HepG2 (cell line): Measurements from ENCODE around the gene P3H4. TPM values are rescaled to one million over a fixed set of nuclear protein-coding genes. Genes with fewer than 3 reads are reported as not detected.

Experiments used
- CAMTA2 ChIP-seq: sonication (generic); formaldehyde crosslinking; IDR thresholded peaks from 2 replicates; pipeline ENCODE4 v1.4.0; 2020; ENCODE audit warnings: mild to moderate bottlenecking, missing genetic modification reagents, borderline replicate concordance
- CEBPB ChIP-seq: IDR thresholded peaks from 2 replicates; pipeline ENCODE4 v1.6.1; 2011; ENCODE audit warnings: low read depth, low read length, improper control_type of control experiment, borderline replicate concordance
- FOSL1 ChIP-seq: sonication (generic); formaldehyde crosslinking; IDR thresholded peaks from 2 replicates; pipeline ENCODE4 v1.9.0; 2021; ENCODE audit warnings: missing genetic modification reagents, borderline replicate concordance
- GTF3A ChIP-seq: sonication (generic); formaldehyde crosslinking; conservative IDR thresholded peaks from 2 replicates; pipeline ENCODE4 v1.4.0; 2020; ENCODE audit warnings: mild to moderate bottlenecking, missing genetic modification reagents
- HIVEP1 ChIP-seq: sonication (generic); formaldehyde crosslinking; IDR thresholded peaks from 2 replicates; pipeline ENCODE4 v1.4.0; 2020; ENCODE audit warnings: mild to moderate bottlenecking, missing genetic modification reagents
- HNRNPH1 ChIP-seq: fragments of 200-400 bp; formaldehyde crosslinking; optimal IDR thresholded peaks from 2 replicates; pipeline ENCODE3; 2017; ENCODE audit warnings: mild to moderate bottlenecking, low read depth, low read length
- KLF16 ChIP-seq, 2 experiments: sonication (generic) in 1 of 2; formaldehyde crosslinking in 1 of 2; IDR thresholded peaks; 2 replicates each; pipeline versions ENCODE4 v1.6.1 to v1.8.0; 2016 to 2023; ENCODE audit warnings: missing genetic modification reagents in 2 of 2, missing compliant biosample characterization in 1 of 2
- MEIS2 ChIP-seq: sonication (generic); formaldehyde crosslinking; IDR thresholded peaks from 2 replicates; pipeline ENCODE4 v1.9.0; 2021; ENCODE audit warnings: mild to moderate bottlenecking, missing genetic modification reagents
- MYPOP ChIP-seq: sonication (generic); formaldehyde crosslinking; IDR thresholded peaks from 2 replicates; pipeline ENCODE4 v1.8.1; 2023; ENCODE audit warnings: mild to moderate bottlenecking, moderate library complexity, missing genetic modification reagents
- NFIB ChIP-seq: sonication (generic); formaldehyde crosslinking; IDR thresholded peaks from 2 replicates; pipeline ENCODE4 v1.9.0; 2021; ENCODE audit warnings: missing genetic modification reagents, mild to moderate bottlenecking, borderline replicate concordance
- NFKBIZ ChIP-seq: IDR thresholded peaks from 2 replicates; pipeline ENCODE4 v1.6.1; 2018; ENCODE audit warnings: missing genetic modification reagents, missing compliant biosample characterization
- POLR2A ChIP-seq, 2 experiments: IDR thresholded peaks; 2 replicates each; pipeline ENCODE4 v1.6.1; 2011; ENCODE audit warnings: low read depth in 2 of 2, low read length in 2 of 2, mild to moderate bottlenecking in 1 of 2, moderate library complexity in 1 of 2; ENCODE audit not compliant: insufficient read depth in 1 of 2
- PPARG ChIP-seq: conservative IDR thresholded peaks from 2 replicates; pipeline ENCODE4 v1.6.1; 2016; ENCODE audit warnings: missing biosample characterization, missing genetic modification reagents
- ZFP62 ChIP-seq: sonication (generic); formaldehyde crosslinking; IDR thresholded peaks from 2 replicates; pipeline ENCODE4 v1.4.0; 2020; ENCODE audit warnings: missing genetic modification reagents
- ZNF263 ChIP-seq: sonication (generic); formaldehyde crosslinking; IDR thresholded peaks from 2 replicates; pipeline ENCODE4 v1.4.0; 2020; ENCODE audit warnings: missing genetic modification reagents
- ZNF292 ChIP-seq: sonication (generic); formaldehyde crosslinking; IDR thresholded peaks from 2 replicates; pipeline ENCODE4 v1.8.1; 2022; ENCODE audit warnings: mild to moderate bottlenecking, low read depth, missing genetic modification reagents, borderline replicate concordance
- ZNF431 ChIP-seq: sonication (generic); formaldehyde crosslinking; IDR thresholded peaks from 2 replicates; pipeline ENCODE4 v1.9.0; 2022; ENCODE audit warnings: missing genetic modification reagents, low read depth, mild to moderate bottlenecking, borderline replicate concordance
- ZNF432 ChIP-seq: sonication (generic); formaldehyde crosslinking; IDR thresholded peaks from 2 replicates; pipeline ENCODE4 v1.5.0; 2020; ENCODE audit warnings: missing genetic modification reagents, mild to moderate bottlenecking, borderline replicate concordance
- ZNF598 ChIP-seq: sonication (generic); formaldehyde crosslinking; IDR thresholded peaks from 2 replicates; pipeline ENCODE4 v1.5.1; 2020; ENCODE audit warnings: mild to moderate bottlenecking, missing genetic modification reagents, borderline replicate concordance
- ZNF619 ChIP-seq: sonication (generic); formaldehyde crosslinking; IDR thresholded peaks from 2 replicates; pipeline ENCODE4 v1.4.0; 2020; ENCODE audit warnings: mild to moderate bottlenecking, missing genetic modification reagents
- ZNF670 ChIP-seq: sonication (generic); formaldehyde crosslinking; IDR thresholded peaks from 2 replicates; pipeline ENCODE4 v1.8.0; 2022; ENCODE audit warnings: mild to moderate bottlenecking, missing genetic modification reagents, borderline replicate concordance
- ZNF709 ChIP-seq: sonication (generic); formaldehyde crosslinking; IDR thresholded peaks from 2 replicates; pipeline ENCODE4 v1.5.0; 2020; ENCODE audit warnings: mild to moderate bottlenecking, missing genetic modification reagents
- polyA plus RNA-seq, 8 experiments: library from polyadenylated mRNA; depleted of rRNA in 3 of 8; stranded (reverse) in 7 of 8; unstranded in 1 of 8; fragments of >200 nt; fragmentation: Illumina TruSeq in 4 of 8; extraction: Trizol in 4 of 8; gene quantifications; 2 replicates each; pipeline versions ENCODE4 v1.2.1 to v1.2.3, GENCODE V29; 2011 to 2016; ENCODE audit warnings: low read depth in 4 of 8, missing spikeins in 1 of 8, mixed read lengths in 1 of 8; ENCODE audit not compliant: insufficient read depth in 1 of 8
- total RNA-seq, 5 experiments: library from RNA; depleted of rRNA; stranded (reverse); fragments of >200 nt; fragmentation: Illumina TruSeq; extraction: Trizol; gene quantifications; 2 replicates each; pipeline ENCODE4 v1.2.3, GENCODE V29; 2016; ENCODE audit warnings: low read depth in 1 of 5
- TF ChIP-seq, protein P1 (sequence below): sonication (generic); formaldehyde crosslinking; IDR thresholded peaks from 2 replicates; pipeline ENCODE4 v1.4.0; 2020; ENCODE audit warnings: missing genetic modification reagents
- TF ChIP-seq, protein P2 (sequence below): IDR thresholded peaks from 2 replicates; pipeline ENCODE4 v1.6.1; 2012; ENCODE audit warnings: low read depth, low read length, improper control_type of control experiment
- TF ChIP-seq, protein P3 (sequence below): sonication (generic); formaldehyde crosslinking; IDR thresholded peaks from 2 replicates; pipeline ENCODE4 v1.8.0; 2022; ENCODE audit warnings: mild to moderate bottlenecking, missing genetic modification reagents, borderline replicate concordance

P3H4 gene
- total and polyA plus RNA-seq, 2 of the 13 experiments (the other 11 are each of a cell fraction or from before 2014, with no cell fraction given), result 37.1 to 50.6 TPM

- TF ChIP-seq HNRNPH1 (no peak), MYPOP (CRISPR knock-in tag) (no peak), KLF16 (CRISPR knock-in tag; IDR thresholded peaks at IDR 0.05) (no peak), ZNF432 (CRISPR knock-in tag) (no peak), HIVEP1 (CRISPR knock-in tag) (no peak), POLR2A (IDR thresholded peaks at IDR 0.05; ENCODE audit: insufficient read depth in 1 of 2, low read depth in 2 of 2, low read length in 2 of 2) (0 out of 4 replicates have a peak, but pooled peaks of 1 of the 2 experiments have one; percentile 12), CEBPB (no peak), ZNF598 (CRISPR knock-in tag) (peak; percentile 23; the same call in 1 of the 2 replicates), ZFP62 (CRISPR knock-in tag) (no peak), ZNF263 (CRISPR knock-in tag) (no peak), CAMTA2 (CRISPR knock-in tag) (no peak), MEIS2 (CRISPR knock-in tag) (no peak), PPARG (CRISPR knock-in tag) (no peak), GTF3A (CRISPR knock-in tag) (no peak), ZNF670 (CRISPR knock-in tag) (no peak), ZNF619 (CRISPR knock-in tag) (no peak), ZNF709 (CRISPR knock-in tag) (0 out of 2 replicates have a peak, but pooled peaks have one; percentile 76), ZNF292 (CRISPR knock-in tag) (no peak), FOSL1 (CRISPR knock-in tag) (no peak), NFKBIZ (CRISPR knock-in tag) (no peak), ZNF431 (CRISPR knock-in tag) (0 out of 2 replicates have a peak, but pooled peaks have one; percentile 3), NFIB (CRISPR knock-in tag) (no peak)
- TF ChIP-seq, protein P1, sequence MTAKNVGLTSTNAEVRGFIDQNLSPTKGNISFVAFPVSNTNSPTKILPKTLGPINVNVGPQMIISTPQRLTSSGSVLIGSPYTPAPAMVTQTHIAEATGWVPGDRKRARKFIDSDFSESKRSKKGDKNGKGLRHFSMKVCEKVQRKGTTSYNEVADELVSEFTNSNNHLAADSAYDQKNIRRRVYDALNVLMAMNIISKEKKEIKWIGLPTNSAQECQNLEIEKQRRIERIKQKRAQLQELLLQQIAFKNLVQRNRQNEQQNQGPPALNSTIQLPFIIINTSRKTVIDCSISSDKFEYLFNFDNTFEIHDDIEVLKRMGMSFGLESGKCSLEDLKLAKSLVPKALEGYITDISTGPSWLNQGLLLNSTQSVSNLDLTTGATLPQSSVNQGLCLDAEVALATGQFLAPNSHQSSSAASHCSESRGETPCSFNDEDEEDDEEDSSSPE (CRISPR knock-in tag), result no peak
- TF ChIP-seq, protein P2, sequence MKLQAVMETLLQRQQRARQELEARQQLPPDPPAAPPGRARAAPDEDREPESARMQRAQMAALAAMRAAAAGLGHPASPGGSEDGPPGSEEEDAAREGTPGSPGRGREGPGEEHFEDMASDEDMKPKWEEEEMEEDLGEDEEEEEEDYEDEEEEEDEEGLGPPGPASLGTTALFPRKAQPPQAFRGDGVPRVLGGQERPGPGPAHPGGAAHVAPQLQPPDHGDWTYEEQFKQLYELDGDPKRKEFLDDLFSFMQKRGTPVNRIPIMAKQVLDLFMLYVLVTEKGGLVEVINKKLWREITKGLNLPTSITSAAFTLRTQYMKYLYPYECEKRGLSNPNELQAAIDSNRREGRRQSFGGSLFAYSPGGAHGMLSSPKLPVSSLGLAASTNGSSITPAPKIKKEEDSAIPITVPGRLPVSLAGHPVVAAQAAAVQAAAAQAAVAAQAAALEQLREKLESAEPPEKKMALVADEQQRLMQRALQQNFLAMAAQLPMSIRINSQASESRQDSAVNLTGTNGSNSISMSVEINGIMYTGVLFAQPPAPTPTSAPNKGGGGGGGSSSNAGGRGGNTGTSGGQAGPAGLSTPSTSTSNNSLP, result no peak
- TF ChIP-seq, protein P3, sequence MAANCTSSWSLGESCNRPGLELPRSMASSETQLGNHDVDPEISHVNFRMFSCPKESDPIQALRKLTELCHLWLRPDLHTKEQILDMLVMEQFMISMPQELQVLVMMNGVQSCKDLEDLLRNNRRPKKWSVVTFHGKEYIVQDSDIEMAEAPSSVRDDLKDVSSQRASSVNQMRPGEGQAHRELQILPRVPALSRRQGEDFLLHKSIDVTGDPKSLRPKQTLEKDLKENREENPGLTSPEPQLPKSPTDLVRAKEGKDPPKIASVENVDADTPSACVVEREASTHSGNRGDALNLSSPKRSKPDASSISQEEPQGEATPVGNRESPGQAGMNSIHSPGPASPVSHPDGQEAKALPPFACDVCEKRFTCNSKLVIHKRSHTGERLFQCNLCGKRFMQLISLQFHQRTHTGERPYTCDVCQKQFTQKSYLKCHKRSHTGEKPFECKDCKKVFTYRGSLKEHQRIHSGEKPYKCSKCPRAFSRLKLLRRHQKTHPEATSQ, result no peak
These were observed 23.6 kb upstream of the P3H4 start (continued) for GRCh38 chr17:41835214-41835799.
